ENCODE results near the gene PKD1L1. TPM values are rescaled to one million over a fixed set of nuclear protein-coding genes. Genes with fewer than 3 reads are reported as not detected.

PKD1L1 gene
- total RNA-seq, 2 donors from 2014 or later = 0.05 to 0.14 TPM

- H3K9me3 Mint-ChIP-seq = no peaks in the 10 kb centered on the region
- no peak for ATAC-seq
- H3K36me3 Mint-ChIP-seq = no peaks in the 10 kb centered on the region
- no peak overlapping the region for H3K27ac Mint-ChIP-seq
- DNase-seq (ENCODE audit: low spot score in 2 of 2) = no peak
These were observed 120.9 kb downstream of the PKD1L1 start for GRCh38 chr7:47827351-47827756.

GRCh38 chr7:47826754-47827153 is 121.5 kb downstream of the PKD1L1 start:
- DNase-seq (ENCODE audit: low spot score in 2 of 2) (no peak), ATAC-seq (no peak)
- Mint-ChIP-seq H3K36me3 (no peaks in the 10 kb centered on the region), H3K9me3 (no peaks in the 10 kb centered on the region), H3K27ac (no peak overlapping the region)

GRCh38 chr7:47819607-47819920 is 128.7 kb downstream of the PKD1L1 start:
- no peak for DNase-seq (ENCODE audit: low spot score in 2 of 2)
- Mint-ChIP-seq H3K27ac (no peak overlapping the region), H3K9me3 (no peaks in the 10 kb centered on the region), H3K36me3 (no peaks in the 10 kb centered on the region)
- peak in 1 of 2 donors; percentile 18 for ATAC-seq

- H3K9me3 Mint-ChIP-seq = no peaks in the 10 kb centered on the region
- H3K27ac Mint-ChIP-seq = no peak overlapping the region
- ATAC-seq = peak in 1 of 2 donors; percentile 30
These were observed 129.3 kb downstream of the PKD1L1 start for GRCh38 chr7:47818796-47819606.

GRCh38 chr7:47817917-47818316 is 130.3 kb downstream of the PKD1L1 start:
- no peak overlapping the region for H3K27ac Mint-ChIP-seq
- ATAC-seq (no peak), DNase-seq (ENCODE audit: low spot score in 2 of 2) (no peak)
- H3K9me3 Mint-ChIP-seq = no peaks in the 10 kb centered on the region
- no peaks in the 10 kb centered on the region for H3K36me3 Mint-ChIP-seq

More at GRCh38 chr7:47818796-47819606, 129.3 kb downstream of the PKD1L1 start:
- DNase-seq (ENCODE audit: low spot score in 2 of 2) = peak in 1 of 2 donors; percentile 66
- H3K36me3 Mint-ChIP-seq = no peaks in the 10 kb centered on the region

- no peaks in the 10 kb centered on the region for H3K36me3 Mint-ChIP-seq
- H3K9me3 Mint-ChIP-seq = no peaks in the 10 kb centered on the region
- no peak for DNase-seq (ENCODE audit: low spot score in 2 of 2)
- ATAC-seq = no peak
- H3K27ac Mint-ChIP-seq = no peak overlapping the region
These were observed 131.6 kb downstream of the PKD1L1 start for GRCh38 chr7:47816647-47817046.

- DNase-seq (ENCODE audit: low spot score in 2 of 2) (no peak), ATAC-seq (no peak)
- H3K27ac Mint-ChIP-seq = no peak overlapping the region
- no peaks in the 10 kb centered on the region for H3K36me3 Mint-ChIP-seq
- no peaks in the 10 kb centered on the region for H3K9me3 Mint-ChIP-seq
These were observed 132.4 kb downstream of the PKD1L1 start for GRCh38 chr7:47815867-47816266.

- Mint-ChIP-seq H3K36me3 (no peaks in the 10 kb centered on the region), H3K9me3 (no peaks in the 10 kb centered on the region), H3K27ac (no peak overlapping the region)
- no peak for ATAC-seq
- no peak for DNase-seq (ENCODE audit: low spot score in 2 of 2)
These were observed 133.2 kb downstream of the PKD1L1 start for GRCh38 chr7:47814905-47815613.

GRCh38 chr7:47813620-47814260 is 134.5 kb downstream of the PKD1L1 start:
- DNase-seq (ENCODE audit: low spot score in 2 of 2) (no peak), ATAC-seq (no peak)
- H3K9me3 Mint-ChIP-seq = no peaks in the 10 kb centered on the region
- no peak overlapping the region for H3K27ac Mint-ChIP-seq
- H3K36me3 Mint-ChIP-seq = no peaks in the 10 kb centered on the region

GRCh38 chr7:47812429-47813136 is 135.7 kb downstream of the PKD1L1 start:
- H3K9me3 Mint-ChIP-seq = no peaks in the 10 kb centered on the region
- DNase-seq (ENCODE audit: low spot score in 2 of 2) = no peak

GRCh38 chr7:47811632-47812380 is 136.5 kb downstream of the PKD1L1 start:
- DNase-seq (ENCODE audit: low spot score in 2 of 2) (no peak), ATAC-seq (no peak)
- Mint-ChIP-seq H3K27ac (no peak overlapping the region), H3K36me3 (no peaks in the 10 kb centered on the region), H3K9me3 (no peaks in the 10 kb centered on the region)

More at GRCh38 chr7:47812429-47813136, 135.7 kb downstream of the PKD1L1 start:
- no peak overlapping the region for H3K27ac Mint-ChIP-seq
- H3K36me3 Mint-ChIP-seq = no peaks in the 10 kb centered on the region
- ATAC-seq = no peak

GRCh38 chr7:47809387-47809786 is 138.9 kb downstream of the PKD1L1 start:
- Mint-ChIP-seq H3K27ac (no peak overlapping the region), H3K9me3 (no peaks in the 10 kb centered on the region), H3K36me3 (no peaks in the 10 kb centered on the region)
- DNase-seq (ENCODE audit: low spot score in 2 of 2) (no peak), ATAC-seq (no peak)

GRCh38 chr7:47808321-47808720 is 139.9 kb downstream of the PKD1L1 start:
- DNase-seq (ENCODE audit: low spot score in 2 of 2) (no peak), ATAC-seq (no peak)
- H3K36me3 Mint-ChIP-seq = no peaks in the 10 kb centered on the region
- H3K9me3 Mint-ChIP-seq = no peaks in the 10 kb centered on the region
- no peak overlapping the region for H3K27ac Mint-ChIP-seq

- Mint-ChIP-seq H3K9me3 (no peaks in the 10 kb centered on the region), H3K36me3 (no peaks in the 10 kb centered on the region), H3K27ac (peak overlapping the region in 1 of 2 donors; percentile 79)
- no peak for DNase-seq (ENCODE audit: low spot score in 2 of 2)
- no peak for ATAC-seq
These were observed 140.5 kb downstream of the PKD1L1 start for GRCh38 chr7:47807756-47808155.

- no peaks in the 10 kb centered on the region for H3K36me3 Mint-ChIP-seq
- no peak for DNase-seq (ENCODE audit: low spot score in 2 of 2)
- no peak for ATAC-seq
- H3K27ac Mint-ChIP-seq = no peak overlapping the region
- H3K9me3 Mint-ChIP-seq = no peaks in the 10 kb centered on the region
These were observed 141.1 kb downstream of the PKD1L1 start for GRCh38 chr7:47807126-47807525.

- no peak overlapping the region for H3K27ac Mint-ChIP-seq
- ATAC-seq (no peak), DNase-seq (ENCODE audit: low spot score in 2 of 2) (no peak)
- no peaks in the 10 kb centered on the region for H3K36me3 Mint-ChIP-seq
- H3K9me3 Mint-ChIP-seq = no peaks in the 10 kb centered on the region
These were observed 141.6 kb downstream of the PKD1L1 start for GRCh38 chr7:47806701-47807103.
